ENCODE measurements around the gene NOTCH1. TPM values are rescaled to one million over a fixed set of nuclear protein-coding genes. Genes with fewer than 3 reads are reported as not detected.

NOTCH1 gene
- total RNA-seq, 3 donors from 2014 or later = 59.0 to 101 (median 72.6) TPM

- Histone ChIP-seq H3K9me3 (no peaks in the 10 kb centered on the region), H3K4me3 (no peak overlapping the region), H3K36me3 (ENCODE audit: low read depth) (no peaks in the 10 kb centered on the region), H3K4me1 (ENCODE audit: low read depth) (peaks cover 20% of the 10 kb centered on the region)
- ATAC-seq (no peak), DNase-seq (peak in 1 of 3 donors; percentile 39)
- TF ChIP-seq, protein P1, sequence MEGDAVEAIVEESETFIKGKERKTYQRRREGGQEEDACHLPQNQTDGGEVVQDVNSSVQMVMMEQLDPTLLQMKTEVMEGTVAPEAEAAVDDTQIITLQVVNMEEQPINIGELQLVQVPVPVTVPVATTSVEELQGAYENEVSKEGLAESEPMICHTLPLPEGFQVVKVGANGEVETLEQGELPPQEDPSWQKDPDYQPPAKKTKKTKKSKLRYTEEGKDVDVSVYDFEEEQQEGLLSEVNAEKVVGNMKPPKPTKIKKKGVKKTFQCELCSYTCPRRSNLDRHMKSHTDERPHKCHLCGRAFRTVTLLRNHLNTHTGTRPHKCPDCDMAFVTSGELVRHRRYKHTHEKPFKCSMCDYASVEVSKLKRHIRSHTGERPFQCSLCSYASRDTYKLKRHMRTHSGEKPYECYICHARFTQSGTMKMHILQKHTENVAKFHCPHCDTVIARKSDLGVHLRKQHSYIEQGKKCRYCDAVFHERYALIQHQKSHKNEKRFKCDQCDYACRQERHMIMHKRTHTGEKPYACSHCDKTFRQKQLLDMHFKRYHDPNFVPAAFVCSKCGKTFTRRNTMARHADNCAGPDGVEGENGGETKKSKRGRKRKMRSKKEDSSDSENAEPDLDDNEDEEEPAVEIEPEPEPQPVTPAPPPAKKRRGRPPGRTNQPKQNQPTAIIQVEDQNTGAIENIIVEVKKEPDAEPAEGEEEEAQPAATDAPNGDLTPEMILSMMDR (IDR thresholded peaks at IDR 0.05) = no peak
- intact Hi-C loops (cut with DNase I, micrococcal nuclease) = no loop called here
These were observed 40.6 kb upstream of the NOTCH1 start for GRCh38 chr9:136586391-136586953.

- peaks cover 20% of the 10 kb centered on the region for H3K4me1 ChIP-seq (ENCODE audit: low read depth)
- peak in 1 of 3 donors; percentile 49 for DNase-seq
- H3K4me3 ChIP-seq = no peak overlapping the region
- no peaks in the 10 kb centered on the region for H3K9me3 ChIP-seq
- TF ChIP-seq, protein P1 (IDR thresholded peaks at IDR 0.05) = no peak
- ATAC-seq = no peak
- H3K36me3 ChIP-seq (ENCODE audit: low read depth) = no peaks in the 10 kb centered on the region
- intact Hi-C loops (cut with DNase I, micrococcal nuclease) = no loop called here
These were observed 39.8 kb upstream of the NOTCH1 start for GRCh38 chr9:136585531-136586120.

DNA sequence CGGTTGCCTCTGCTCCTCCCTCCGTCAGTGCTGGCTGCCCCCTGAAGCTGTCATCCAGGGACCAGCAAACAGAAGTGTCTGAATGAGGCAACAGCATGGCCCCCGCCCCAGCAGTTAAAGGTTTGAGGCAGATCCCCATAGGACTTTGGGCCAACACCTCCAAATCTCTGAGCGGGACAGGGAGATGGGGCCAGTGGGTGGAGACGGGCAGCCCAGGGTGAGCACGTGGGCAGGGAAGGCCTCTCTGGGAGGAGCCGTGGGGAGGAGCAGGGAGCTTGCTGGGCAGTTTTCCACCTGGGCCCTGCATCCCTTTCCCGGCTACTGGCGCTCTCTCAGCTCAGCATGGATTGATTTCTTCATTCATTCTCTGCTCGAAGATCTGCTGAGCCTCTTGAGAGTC is 39.1 kb upstream of the NOTCH1 start:
- peak; percentile 52 for ATAC-seq
- DNase-seq = peak in 1 of 3 donors; percentile 49
- TF ChIP-seq, protein P1 (IDR thresholded peaks at IDR 0.05) = no peak
- H3K36me3 ChIP-seq (ENCODE audit: low read depth) = no peaks in the 10 kb centered on the region
- no peaks in the 10 kb centered on the region for H3K9me3 ChIP-seq
- H3K4me3 ChIP-seq = no peak overlapping the region
- intact Hi-C loops (cut with DNase I, micrococcal nuclease) = no loop called here
- peaks cover 20% of the 10 kb centered on the region for H3K4me1 ChIP-seq (ENCODE audit: low read depth)

GRCh38 chr9:136584401-136584932 is 38.6 kb upstream of the NOTCH1 start:
- Histone ChIP-seq H3K36me3 (ENCODE audit: low read depth) (no peaks in the 10 kb centered on the region), H3K9me3 (no peaks in the 10 kb centered on the region), H3K4me3 (no peak overlapping the region), H3K4me1 (ENCODE audit: low read depth) (peaks cover 20% of the 10 kb centered on the region)
- no peak for ATAC-seq
- intact Hi-C loops (cut with DNase I, micrococcal nuclease) = no loop called here
- peak in 1 of 3 donors; percentile 40 for DNase-seq
- TF ChIP-seq, protein P1 (IDR thresholded peaks at IDR 0.05) = no peak

DNA sequence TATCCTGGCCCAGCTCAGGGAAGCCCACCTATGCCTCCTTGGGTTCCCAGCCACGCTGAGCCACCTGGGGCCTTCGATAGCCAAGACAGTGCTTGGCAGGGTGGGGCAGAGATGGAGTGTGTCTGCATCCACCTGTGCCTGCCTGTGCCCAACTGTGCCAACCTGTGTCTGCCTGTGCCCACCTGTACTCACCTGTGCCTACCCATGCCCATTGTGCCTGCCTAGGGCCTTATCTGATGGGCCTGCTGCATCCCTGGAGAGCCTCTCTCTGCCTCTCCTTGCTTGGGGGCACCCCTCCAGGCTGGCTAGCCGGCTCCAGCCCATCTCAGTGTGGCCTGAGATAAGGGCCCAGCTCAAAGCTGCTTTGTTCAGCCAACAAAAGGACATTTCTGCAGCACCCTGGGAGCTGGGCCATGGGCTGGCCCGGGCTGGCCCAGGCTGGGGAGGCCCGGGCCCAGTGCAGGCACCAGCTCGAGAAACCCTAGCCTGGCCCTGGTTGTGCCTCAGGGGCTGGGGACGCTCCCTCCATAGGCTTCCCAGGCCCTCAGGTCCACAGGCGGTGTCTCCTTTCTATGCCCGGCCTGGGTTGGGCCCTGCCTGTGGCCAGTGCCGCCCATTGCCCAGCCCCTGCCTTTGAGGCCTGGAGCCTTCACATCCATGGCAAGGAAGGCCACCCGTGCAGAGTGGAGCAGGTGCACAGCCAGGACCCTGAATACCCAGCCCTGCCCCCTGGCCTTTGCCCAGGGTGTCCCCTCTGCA is 37.3 kb upstream of the NOTCH1 start:
- H3K36me3 ChIP-seq (ENCODE audit: low read depth) = no peaks in the 10 kb centered on the region
- DNase-seq (peak in 1 of 3 donors; percentile 42), ATAC-seq (no peak)
- H3K9me3 ChIP-seq = no peaks in the 10 kb centered on the region
- H3K4me1 ChIP-seq (ENCODE audit: low read depth) = peaks cover 15% of the 10 kb centered on the region
- H3K4me3 ChIP-seq = no peak overlapping the region
- intact Hi-C loops (cut with DNase I, micrococcal nuclease) = no loop called here
- TF ChIP-seq, protein P1 (IDR thresholded peaks at IDR 0.05) = no peak

Measured in mucosa of descending colon (tissue), 3 donors.